Ishikawa (cell line): ENCODE results near the gene CCDC32.

Experiments used
- EP300 ChIP-seq: IDR thresholded peaks from 2 replicates; pipeline ENCODE4 v1.6.1; 2012; ENCODE audit warnings: borderline replicate concordance
- RAD21 ChIP-seq: IDR thresholded peaks from 2 replicates; pipeline ENCODE4 v1.6.1; 2012; ENCODE audit warnings: low read depth
- YY1 ChIP-seq: IDR thresholded peaks from 2 replicates; pipeline ENCODE4 v1.6.1; 2012; ENCODE audit warnings: low read depth
- TF ChIP-seq, protein P1 (sequence below): IDR thresholded peaks from 2 replicates; pipeline ENCODE4 v1.6.1; 2012

DNA sequence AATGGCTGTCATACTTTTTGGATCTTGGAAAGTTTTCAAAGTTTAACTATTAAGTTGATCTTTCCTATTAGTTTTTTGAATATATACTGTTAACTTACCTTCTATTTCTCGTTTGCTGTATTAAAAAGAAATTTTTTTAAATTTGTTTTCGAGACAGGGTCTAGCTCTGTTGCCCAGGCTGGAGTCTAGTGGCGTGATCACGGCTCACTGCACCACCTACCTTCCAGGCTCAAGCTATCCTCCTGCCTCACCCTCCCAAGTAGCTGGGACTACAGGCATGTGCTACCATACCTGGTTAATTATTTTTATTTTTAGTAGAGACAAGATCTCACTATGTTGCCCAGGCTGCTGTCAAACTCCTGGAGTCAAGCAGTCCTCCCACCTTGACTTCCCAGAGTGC lies 33.8 kb upstream of the CCDC32 start:
- TF ChIP-seq, protein P1, sequence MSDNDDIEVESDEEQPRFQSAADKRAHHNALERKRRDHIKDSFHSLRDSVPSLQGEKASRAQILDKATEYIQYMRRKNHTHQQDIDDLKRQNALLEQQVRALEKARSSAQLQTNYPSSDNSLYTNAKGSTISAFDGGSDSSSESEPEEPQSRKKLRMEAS = no peak
- TF ChIP-seq EP300 = no peak
- no peak for TF ChIP-seq RAD21
- TF ChIP-seq YY1 = no peak
